HepG2 (cell line): ENCODE data around the gene TNIP1. TPM values are rescaled to one million over a fixed set of nuclear protein-coding genes. Genes with fewer than 3 reads are reported as not detected.

Experiments
- ATAC-seq: fragments of 200-7000 bp; cut with Tn5 transposase; 3 replicates; pipeline ENCODE4 v1.9.1; 2020; ENCODE audit warnings: mild to moderate bottlenecking, moderate library complexity
- BruUV-seq: library from RNA; stranded (reverse); fragments of 400-500 nt; replicated peaks from 2 replicates; lab custom pipeline; 2021; lab: Mats Ljungman, UMichigan
- CTCF ChIA-PET: fragments of 300-600 bp; formaldehyde crosslinking; extraction: SDS; loops from one replicate; lab custom pipeline; 2021; ENCODE audit warnings: low total read pairs, inconsistent platforms, low intra/inter-chr PET ratio; lab: Yijun Ruan, JAX
- POLR2A ChIA-PET: fragments of 350-600 bp; sonication (Branson Sonifier 250); formaldehyde crosslinking; loops from one replicate; lab custom pipeline; 2020; ENCODE audit warnings: antibody characterized with exemption, inconsistent platforms; lab: Yijun Ruan, JAX
- DNase-seq: peaks from one replicate; pipeline ENCODE4 v3.0.0-alpha.2; 2015; ENCODE audit warnings: low spot score
- FAIRE-seq: peaks from 3 replicates; lab custom pipeline; 2011; peaks lifted over from hg19 to GRCh38; lab: Jason Lieb, UNC
- H2AFZ ChIP-seq: one replicate; pipeline ENCODE4 v1.6.1; 2011; ENCODE audit warnings: low read length, inconsistent platforms
- H3K27ac ChIP-seq: fragments of 300-600 bp; 3 replicates; pipeline ENCODE4 v1.8.0; 2011; ENCODE audit warnings: mixed run types, mild to moderate bottlenecking, mixed read lengths, low read length, inconsistent platforms; ENCODE audit not compliant: insufficient read depth; ENCODE audit errors: extremely low read length
- H3K27me3 ChIP-seq, 2 experiments: fragments of 200-600 bp in 1 of 2; 2 replicates in 1 of 2; 3 replicates in 1 of 2; pipeline versions ENCODE4 v1.6.0 to v1.8.0; 2011; ENCODE audit warnings: low read length in 2 of 2, mild to moderate bottlenecking in 2 of 2, moderate library complexity in 2 of 2, inconsistent platforms in 1 of 2; ENCODE audit not compliant: insufficient read depth in 2 of 2, control insufficient read depth in 1 of 2
- H3K36me3 ChIP-seq, 2 experiments: fragments of 200-600 bp in 1 of 2; replicated peaks in 1 of 2; 2 replicates in 1 of 2; 3 replicates in 1 of 2; pipeline versions ENCODE4 v1.5.1 to v1.8.0; 2011; ENCODE audit warnings: low read length in 2 of 2, inconsistent platforms in 1 of 2; ENCODE audit not compliant: insufficient read depth in 2 of 2, control insufficient read depth in 1 of 2
- H3K4me1 ChIP-seq: 2 replicates; pipeline ENCODE4 v1.5.1; 2012; ENCODE audit warnings: low read length, inconsistent platforms; ENCODE audit not compliant: insufficient read depth
- H3K4me2 ChIP-seq: 2 replicates; pipeline ENCODE4 v1.6.0; 2011; ENCODE audit warnings: low read depth, low read length, inconsistent platforms
- H3K4me3 ChIP-seq, 3 experiments: fragments of 200-600 bp in 1 of 3; sonication (generic), shearing (Covaris generic) in 1 of 3; replicated peaks in 1 of 3; 2 replicates each; pipeline ENCODE4 v1.5.1; 2011 to 2016; ENCODE audit warnings: low read length in 3 of 3, inconsistent platforms in 2 of 3, low read depth in 2 of 3, mild to moderate bottlenecking in 2 of 3, control low read depth in 1 of 3, mixed read lengths in 1 of 3; ENCODE audit not compliant: insufficient read depth in 1 of 3
- H3K79me2 ChIP-seq: one replicate; pipeline ENCODE4 v1.6.1; 2011; ENCODE audit warnings: low read length, inconsistent platforms; ENCODE audit not compliant: insufficient read depth
- H3K9ac ChIP-seq: 2 replicates; pipeline ENCODE4 v1.6.0; 2011; ENCODE audit warnings: mild to moderate bottlenecking, low read depth, low read length, inconsistent platforms; ENCODE audit not compliant: insufficient read depth
- H3K9me3 ChIP-seq: 2 replicates; pipeline ENCODE4 v1.5.1; 2012; ENCODE audit warnings: mild to moderate bottlenecking, low read length
- H4K20me1 ChIP-seq: 2 replicates; pipeline ENCODE4 v1.6.0; 2011; ENCODE audit warnings: inconsistent platforms, mild to moderate bottlenecking, low read length, moderate library complexity; ENCODE audit not compliant: insufficient read depth
- ATF2 ChIP-seq: sonication (generic); formaldehyde crosslinking; IDR thresholded peaks from 2 replicates; pipeline ENCODE4 v1.4.0; 2020; ENCODE audit warnings: missing genetic modification reagents
- IRF2 ChIP-seq: IDR thresholded peaks from 2 replicates; pipeline ENCODE4 v1.6.1; 2018; ENCODE audit warnings: missing genetic modification reagents, missing compliant biosample characterization
- KDM5A ChIP-seq: fragments of 200-600 bp; sonication (generic); IDR thresholded peaks from 2 replicates; pipeline ENCODE4 v1.7.0; 2018; ENCODE audit warnings: antibody characterized with exemption, mild to moderate bottlenecking, low read length, borderline replicate concordance
- MAX ChIP-seq: IDR thresholded peaks from 2 replicates; pipeline ENCODE4 v1.6.1; 2012; ENCODE audit warnings: inconsistent platforms
- MED1 ChIP-seq: sonication (generic); formaldehyde crosslinking; IDR thresholded peaks from 2 replicates; pipeline ENCODE4 v1.4.0; 2020; ENCODE audit warnings: missing genetic modification reagents
- PCBP2 ChIP-seq: fragments of 200-400 bp; formaldehyde crosslinking; optimal IDR thresholded peaks from 2 replicates; pipeline ENCODE3; 2018; ENCODE audit warnings: low read length, low read depth; ENCODE audit not compliant: poor library complexity, severe bottlenecking
- WGBS: methylation state at CpG from one replicate; pipeline ENCODE4 v1.1.6; 2017; ENCODE audit warnings: low lambda C conversion rate; 5-methylcytosine and 5-hydroxymethylcytosine counted together
- in situ Hi-C: cut with HindIII; loops from 2 replicates; pipeline ENCODE4 v1.10.0; 2017; ENCODE audit warnings: low pct_unique_long_range_greater_than_20kb; ENCODE audit not compliant: extremely low pct_ligation_motif_present
- intact Hi-C: fragments of 100-400 bp; cut with micrococcal nuclease; formaldehyde crosslinking; loops from one replicate; pipeline ENCODE4 v1.10.0; 2022; ENCODE audit not compliant: unreplicated experiment
- polyA plus RNA-seq, 8 experiments: library from polyadenylated mRNA; depleted of rRNA in 3 of 8; stranded (reverse) in 7 of 8; unstranded in 1 of 8; fragments of >200 nt; fragmentation: Illumina TruSeq in 4 of 8; extraction: Trizol in 4 of 8; gene quantifications; 2 replicates each; pipeline versions ENCODE4 v1.2.1 to v1.2.3, GENCODE V29; 2011 to 2016; ENCODE audit warnings: low read depth in 4 of 8, missing spikeins in 1 of 8, mixed read lengths in 1 of 8; ENCODE audit not compliant: insufficient read depth in 1 of 8
- total RNA-seq, 5 experiments: library from RNA; depleted of rRNA; stranded (reverse); fragments of >200 nt; fragmentation: Illumina TruSeq; extraction: Trizol; gene quantifications; 2 replicates each; pipeline ENCODE4 v1.2.3, GENCODE V29; 2016; ENCODE audit warnings: low read depth in 1 of 5

TNIP1 gene
- total and polyA plus RNA-seq, 2 of the 13 experiments (the other 11 are each of a cell fraction or from before 2014, with no cell fraction given): 26.2 to 45.9 TPM

GRCh38 chr5:151058301-151058700 lies 22.5 kb downstream of the TNIP1 start (continued):
- TF ChIP-seq KDM5A (no peak), MED1 (CRISPR knock-in tag) (no peak), MAX (no peak), ATF2 (CRISPR knock-in tag) (no peak)

- no peaks in the 10 kb centered on the region for H3K79me2 ChIP-seq
- intact Hi-C loops: no loop called here
- H3K4me3 ChIP-seq: no peak overlapping the region
- no peak overlapping the region for H3K4me2 ChIP-seq
- ChIA-PET POLR2A (no interaction called here), CTCF (no interaction called here)
- H3K27me3 ChIP-seq: no peaks in the 10 kb centered on the region
- DNase-seq (no peak), ATAC-seq (no peak), FAIRE-seq (no peak)
- peaks cover 3% of the 10 kb centered on the region; the same call in 1 of the 2 replicates for H4K20me1 ChIP-seq
- H2AFZ ChIP-seq: no peak overlapping the region
- no peaks in the 10 kb centered on the region for H3K4me1 ChIP-seq
- TF ChIP-seq IRF2 (no peak), PCBP2 (peak; percentile 30)
- H3K27ac ChIP-seq: no peak overlapping the region
- no peaks in the 10 kb centered on the region for H3K9me3 ChIP-seq
- H3K9ac ChIP-seq: no peak overlapping the region
- WGBS: 94% methylated on average over 16 of the region's 25 CpGs
- in situ Hi-C loops: no loop called here
- no TSS peak for BruUV-seq
- peaks cover 49 to 76% of the 10 kb centered on the region in 2 experiments for H3K36me3 ChIP-seq
Observed at GRCh38 chr5:151056379-151057325, 24.2 kb downstream of the TNIP1 start.
